GM19438 (cell line): Measurements from ENCODE around the gene TMEM100.
"Not testable (repeated sequence)": the region's sequence is repeated elsewhere in the genome, so short reads cannot be mapped to it uniquely, and the experiment has no call there.

Source experiments
- ATAC-seq: cut with Tn5 transposase; IDR thresholded peaks from one replicate; pipeline ENCODE4 v1.9.1; 2021; ENCODE audit warnings: low read depth; ENCODE audit not compliant: unreplicated experiment

The TMEM100 gene

GRCh38 chr17:55690105-55690508 is 32.6 kb downstream of the TMEM100 start:
- no peak for ATAC-seq

- no peak for ATAC-seq
These were observed 33.0 kb downstream of the TMEM100 start for GRCh38 chr17:55689672-55690071.

GRCh38 chr17:55688057-55688456 is 34.6 kb downstream of the TMEM100 start:
- ATAC-seq: no peak

GRCh38 chr17:55687037-55687436 is 35.6 kb downstream of the TMEM100 start:
- no peak for ATAC-seq

- ATAC-seq: no peak
These were observed 38.9 kb downstream of the TMEM100 start for GRCh38 chr17:55683550-55684315.

- no peak for ATAC-seq
These were observed 41.3 kb downstream of the TMEM100 start for GRCh38 chr17:55681342-55681700.

GRCh38 chr17:55680686-55681341 is 41.9 kb downstream of the TMEM100 start:
- ATAC-seq: no peak

GRCh38 chr17:55677446-55677845 is 45.2 kb downstream of the TMEM100 start:
- ATAC-seq: no peak

GRCh38 chr17:55676274-55676673 is 46.4 kb downstream of the TMEM100 start:
- no peak for ATAC-seq

- no peak for ATAC-seq
These were observed 48.7 kb downstream of the TMEM100 start for GRCh38 chr17:55673743-55674506.

GRCh38 chr17:55672585-55673501 is 49.8 kb downstream of the TMEM100 start:
- ATAC-seq: no peak

GRCh38 chr17:55672010-55672409 is 50.7 kb downstream of the TMEM100 start:
- not testable (repeated sequence) for ATAC-seq
